GOT3 (cell line): Measurements from ENCODE around the gene USHBP1.

ENCODE experiments used
- DNase-seq: peaks from one replicate; lab custom pipeline; 2025; ENCODE audit warnings: mixed read lengths; lab: John Stamatoyannopoulos, UW

USHBP1 gene

DNA sequence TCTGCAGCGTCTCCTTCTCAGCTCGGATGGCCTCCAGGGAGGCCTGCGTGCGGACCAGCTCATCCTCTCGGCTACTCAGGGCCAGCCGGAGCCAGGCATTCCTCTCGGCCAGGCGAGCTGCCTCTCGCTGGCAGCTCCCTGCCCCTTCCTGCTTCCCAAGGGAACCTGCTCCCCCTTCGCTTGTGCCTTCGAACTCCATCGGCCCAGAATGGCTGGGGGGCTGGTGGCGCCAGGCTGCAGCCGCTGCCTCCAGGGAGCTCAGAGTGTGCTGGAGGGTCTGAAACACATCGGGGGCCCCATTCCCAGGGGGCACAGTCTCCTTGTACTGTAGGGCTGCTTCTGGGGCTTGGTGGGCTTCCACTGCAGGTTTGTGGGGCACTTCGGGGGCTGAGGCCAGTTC, 2.0 kb downstream of the USHBP1 start:
- DNase-seq, result no peak

DNA sequence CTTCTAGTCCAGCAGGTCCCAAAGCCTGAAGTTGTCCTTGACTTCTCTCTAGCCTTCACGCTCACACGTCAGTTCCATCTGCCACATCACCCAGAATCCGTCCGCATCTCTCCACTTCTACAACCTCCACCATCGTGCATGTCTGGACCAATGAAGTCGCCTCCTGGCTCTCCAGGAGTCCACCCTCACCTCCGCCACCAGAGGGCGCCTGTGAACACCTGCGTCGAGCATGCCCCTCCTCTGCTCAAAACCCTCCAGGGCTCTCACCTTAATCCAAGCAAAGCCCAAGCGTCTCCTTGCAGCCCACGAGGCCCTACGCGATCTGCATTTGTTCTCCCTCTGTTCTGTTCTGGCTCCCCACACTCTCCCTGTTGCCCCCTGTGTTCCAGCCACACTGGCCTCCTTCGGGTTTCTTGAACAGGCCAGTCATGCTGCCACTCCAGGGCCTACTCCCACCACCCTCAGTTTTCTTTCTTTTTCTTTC, 3.7 kb downstream of the USHBP1 start:
- peak; percentile 23 for DNase-seq

DNA sequence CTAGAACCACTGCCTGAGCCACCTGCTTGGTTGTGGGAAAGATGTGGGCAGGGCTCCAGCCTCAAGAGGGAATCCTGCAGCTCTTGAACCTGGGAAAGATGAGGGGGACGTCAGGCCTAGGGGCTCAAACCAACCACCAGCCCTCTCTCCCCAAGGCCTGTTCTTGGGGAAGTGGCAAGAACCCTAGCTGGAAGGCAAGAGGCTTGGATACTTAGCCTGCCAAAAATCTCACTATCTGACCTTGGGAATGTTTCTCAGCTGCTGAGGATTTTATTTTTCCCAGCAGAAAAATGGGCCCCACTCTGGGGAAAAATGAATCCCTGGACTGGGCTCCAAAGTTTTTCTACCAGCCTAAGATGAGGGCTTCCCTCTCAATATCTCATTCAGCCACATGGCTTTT, 4.6 kb downstream of the USHBP1 start:
- no peak for DNase-seq

DNA sequence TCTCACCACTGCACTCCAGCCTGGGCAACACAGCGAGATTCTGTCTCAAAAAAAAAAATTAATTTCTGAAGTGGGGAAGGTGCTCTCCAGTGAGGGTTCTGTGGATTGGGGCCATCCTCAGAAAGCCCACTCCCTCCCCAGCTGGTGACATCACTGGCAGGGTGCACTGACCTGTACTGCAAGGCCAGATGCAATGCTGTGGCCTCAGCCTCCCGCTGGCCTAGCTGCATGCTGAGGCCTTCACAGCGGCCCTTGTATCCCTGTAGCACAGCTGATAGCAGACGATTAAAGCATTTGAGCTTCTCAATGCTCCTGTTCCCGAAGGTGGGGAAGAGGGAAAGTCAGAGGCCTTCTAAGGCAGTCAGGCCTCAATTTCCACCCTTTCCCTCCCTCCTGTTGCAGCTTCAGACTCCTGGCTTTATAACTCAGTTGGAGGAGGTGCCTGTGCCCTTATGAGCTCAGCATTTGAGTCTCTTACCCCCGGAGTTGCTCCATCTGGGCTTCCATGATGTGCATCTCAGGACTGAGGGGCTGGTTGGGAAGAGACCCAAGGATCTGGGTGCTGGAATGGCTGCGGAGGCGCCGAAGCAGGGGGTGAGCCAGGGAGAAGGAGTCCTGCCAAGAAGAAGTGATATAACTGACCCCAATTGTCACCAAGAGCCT, 5.3 kb downstream of the USHBP1 start:
- no peak for DNase-seq

DNA sequence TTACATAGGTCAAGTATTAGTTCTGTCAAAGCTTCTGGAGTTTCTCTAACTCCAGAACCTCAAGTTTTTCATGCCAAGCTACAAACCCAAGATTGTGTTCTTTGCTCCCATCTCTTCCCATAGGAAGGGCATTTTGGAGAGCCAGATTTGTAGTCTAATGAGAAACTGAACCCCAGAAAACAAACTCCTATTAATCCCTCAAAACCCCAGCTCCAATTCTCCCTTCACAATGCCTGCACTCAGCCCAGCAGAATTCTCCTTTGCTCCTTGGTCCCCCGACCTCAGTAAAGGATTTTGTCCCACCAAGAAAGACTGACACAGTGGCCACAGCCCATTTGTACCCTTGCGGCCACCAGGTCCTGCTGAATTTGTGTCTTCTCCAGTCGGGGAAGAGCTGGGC, 8.4 kb downstream of the USHBP1 start:
- DNase-seq, result no peak

DNA sequence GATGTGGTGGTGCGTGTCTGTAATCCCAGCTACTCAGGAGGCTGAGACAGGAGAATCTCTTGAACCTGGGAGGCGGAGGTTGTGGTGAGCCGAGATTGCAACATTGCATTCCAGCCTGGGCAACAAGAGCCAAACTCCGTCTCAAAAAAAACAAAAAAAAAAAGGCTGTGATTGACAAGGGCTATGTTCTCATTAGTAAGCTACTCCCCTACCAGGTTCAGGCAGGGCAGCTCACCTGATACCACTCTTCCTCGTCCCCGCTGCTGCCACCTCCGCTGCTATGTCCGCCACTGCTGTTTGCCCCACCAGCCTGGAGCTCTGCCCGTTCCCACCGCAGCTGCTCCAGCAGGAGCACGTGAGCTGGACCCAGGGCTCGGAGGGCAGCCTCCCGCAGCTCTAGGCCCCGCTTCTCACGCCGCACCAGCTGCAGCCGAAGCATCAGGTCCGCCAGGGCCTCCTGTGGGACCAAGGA, 9.4 kb downstream of the USHBP1 start:
- DNase-seq, result no peak

DNA sequence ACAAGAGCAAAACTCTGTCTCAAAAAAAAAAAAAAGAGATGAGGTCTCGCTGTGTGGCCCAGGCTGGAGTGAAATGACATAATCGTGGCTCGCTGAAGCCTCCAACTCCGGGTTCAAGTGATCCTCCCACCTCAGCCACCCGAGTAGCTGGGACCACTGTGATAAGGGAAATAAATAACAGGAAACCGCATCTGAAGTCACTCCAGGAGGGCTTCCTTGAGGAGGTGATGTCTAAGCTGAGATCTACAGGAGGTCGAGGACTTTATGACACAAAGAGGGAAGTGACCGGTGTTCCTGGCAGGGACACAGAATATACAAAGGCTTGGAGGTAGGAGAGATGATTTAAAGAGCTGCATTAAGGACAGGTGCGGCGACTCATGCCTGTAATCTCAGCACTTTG, 9.9 kb downstream of the USHBP1 start:
- DNase-seq, result no peak

DNA sequence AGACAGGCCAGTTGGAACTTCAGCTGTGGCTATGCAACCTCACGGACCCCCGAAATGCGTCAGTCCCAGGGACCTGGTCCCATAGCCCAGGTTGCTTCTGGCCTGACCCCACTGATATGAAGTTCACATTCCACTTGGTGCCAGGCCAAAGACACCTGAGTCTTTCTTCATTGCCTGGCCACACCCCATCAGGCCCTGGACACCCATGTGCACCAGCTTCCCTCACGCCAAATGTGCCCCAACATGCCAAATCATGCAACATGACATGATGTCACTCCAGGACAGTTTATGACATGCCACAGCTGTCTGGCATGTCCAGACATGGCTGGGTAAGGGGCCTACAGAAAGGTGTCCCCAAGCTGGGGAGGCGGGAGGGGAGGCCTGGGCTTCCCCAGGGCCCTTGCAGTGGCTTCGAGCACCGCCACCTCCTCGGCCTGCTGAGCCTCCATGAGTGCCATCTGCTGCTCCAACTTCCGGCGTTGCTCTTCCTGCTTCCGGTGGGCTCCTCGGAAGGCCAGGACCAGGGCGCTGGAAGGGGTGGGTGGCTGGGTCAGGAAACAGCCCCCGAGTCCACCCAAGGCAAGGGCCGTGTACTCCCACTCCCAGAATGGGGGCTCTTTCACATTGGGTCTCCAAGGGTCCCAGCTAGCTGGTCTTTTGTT, 14.5 kb downstream of the USHBP1 start:
- no peak for DNase-seq

DNA sequence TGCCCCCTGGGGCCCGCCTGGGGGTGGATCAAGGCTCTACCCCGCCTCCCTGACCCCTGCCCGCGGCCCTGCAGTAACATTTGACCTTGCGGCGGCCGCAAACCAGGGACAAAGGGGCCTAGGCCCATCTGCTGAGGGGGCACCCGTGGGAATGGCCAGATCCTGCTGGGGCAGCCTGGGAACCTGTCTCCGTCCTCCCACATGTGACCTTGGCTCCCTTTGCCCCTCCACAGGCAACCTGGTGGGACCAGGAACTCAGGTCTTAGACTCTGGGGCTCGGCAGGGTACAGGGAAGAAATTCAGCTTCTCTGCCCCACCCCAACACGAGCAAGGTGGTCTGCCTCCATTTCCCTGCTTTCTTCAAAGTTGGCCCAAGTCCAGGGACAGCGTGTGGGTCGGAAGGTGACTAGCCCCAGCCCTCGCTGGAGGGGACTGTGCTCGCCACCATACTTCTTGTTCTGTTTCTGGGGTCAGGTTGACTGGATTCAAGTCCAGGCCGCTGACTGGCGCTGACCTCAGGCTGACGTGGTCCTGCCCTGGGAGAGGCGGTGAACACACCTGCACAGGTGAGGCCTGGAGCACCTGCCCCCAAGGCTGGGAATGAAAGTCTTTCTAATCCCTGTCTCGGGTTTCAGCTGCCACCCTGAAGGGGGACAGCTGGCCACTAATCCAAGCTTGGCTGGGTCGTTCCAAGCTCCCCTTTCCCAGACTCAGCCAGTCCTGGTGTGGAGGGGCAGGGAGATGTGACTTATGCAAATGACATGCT, 16.4 kb downstream of the USHBP1 start:
- no peak for DNase-seq

DNA sequence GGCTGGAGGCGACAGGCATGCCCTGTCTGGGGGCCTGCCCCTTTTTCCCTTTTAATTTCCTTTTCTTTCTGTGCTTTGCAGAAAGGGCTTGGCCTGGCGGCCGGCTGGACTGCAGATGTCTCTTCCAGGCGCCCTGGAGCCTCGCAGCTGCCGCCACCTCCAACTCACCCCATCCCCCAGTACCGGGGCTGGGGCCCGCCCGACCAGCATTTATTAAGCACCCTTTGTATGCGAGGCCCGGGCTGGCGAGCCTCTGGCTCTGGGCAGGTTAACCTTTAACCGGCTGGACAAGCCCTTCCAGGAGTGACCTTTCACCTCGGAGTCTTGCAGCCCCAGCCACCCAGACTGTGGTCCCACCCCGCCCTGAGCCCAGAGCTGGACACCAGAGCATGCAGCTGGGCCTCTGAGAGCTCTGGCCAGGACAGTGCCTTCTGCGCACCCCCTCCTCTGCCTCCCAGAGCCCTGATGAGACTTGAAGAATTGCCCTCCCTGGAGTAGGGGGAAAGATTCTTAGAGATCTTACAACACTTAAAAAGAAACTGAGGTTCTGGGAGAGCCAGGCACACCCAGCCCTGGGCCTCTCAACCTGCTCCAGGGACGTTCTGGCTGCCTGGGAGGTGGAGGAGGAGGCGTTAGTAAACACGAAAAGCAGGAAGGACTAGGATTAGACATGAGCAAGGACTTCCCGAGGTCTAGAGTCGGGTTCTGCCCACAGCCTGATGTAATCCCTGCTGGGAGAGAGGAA, 17.7 kb downstream of the USHBP1 start:
- no peak for DNase-seq

DNA sequence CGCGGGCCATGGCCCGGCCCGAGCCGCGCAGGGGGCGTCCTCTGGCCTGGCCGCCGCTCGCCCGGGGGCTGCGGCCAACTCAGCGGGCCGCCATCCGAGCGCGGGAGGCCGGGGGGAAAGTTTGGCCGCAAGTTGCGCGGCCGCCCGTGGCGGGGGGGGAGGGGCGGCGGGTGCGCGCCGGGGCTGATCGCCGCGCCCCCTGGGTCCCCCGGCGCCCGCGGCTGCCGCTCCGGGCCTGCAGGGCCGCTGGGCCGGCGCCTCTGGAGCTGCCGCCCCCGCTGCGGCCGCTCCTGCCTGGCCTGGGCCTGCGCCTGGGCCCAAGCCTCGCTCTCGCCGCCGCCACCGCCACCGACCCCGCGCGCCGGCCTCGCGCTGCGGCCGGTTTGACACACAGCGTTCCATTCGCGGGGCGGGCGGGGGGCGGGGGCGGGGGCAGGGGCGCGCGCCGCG, 19.0 kb downstream of the USHBP1 start, which contains the start of gene NR2F6:
Gene NR2F6 (minus strand): TSS at position 385 of the 450 bp plus-strand sequence. CDS start 699 bp downstream, outside the sequence.
- DNase-seq, result no peak

DNA sequence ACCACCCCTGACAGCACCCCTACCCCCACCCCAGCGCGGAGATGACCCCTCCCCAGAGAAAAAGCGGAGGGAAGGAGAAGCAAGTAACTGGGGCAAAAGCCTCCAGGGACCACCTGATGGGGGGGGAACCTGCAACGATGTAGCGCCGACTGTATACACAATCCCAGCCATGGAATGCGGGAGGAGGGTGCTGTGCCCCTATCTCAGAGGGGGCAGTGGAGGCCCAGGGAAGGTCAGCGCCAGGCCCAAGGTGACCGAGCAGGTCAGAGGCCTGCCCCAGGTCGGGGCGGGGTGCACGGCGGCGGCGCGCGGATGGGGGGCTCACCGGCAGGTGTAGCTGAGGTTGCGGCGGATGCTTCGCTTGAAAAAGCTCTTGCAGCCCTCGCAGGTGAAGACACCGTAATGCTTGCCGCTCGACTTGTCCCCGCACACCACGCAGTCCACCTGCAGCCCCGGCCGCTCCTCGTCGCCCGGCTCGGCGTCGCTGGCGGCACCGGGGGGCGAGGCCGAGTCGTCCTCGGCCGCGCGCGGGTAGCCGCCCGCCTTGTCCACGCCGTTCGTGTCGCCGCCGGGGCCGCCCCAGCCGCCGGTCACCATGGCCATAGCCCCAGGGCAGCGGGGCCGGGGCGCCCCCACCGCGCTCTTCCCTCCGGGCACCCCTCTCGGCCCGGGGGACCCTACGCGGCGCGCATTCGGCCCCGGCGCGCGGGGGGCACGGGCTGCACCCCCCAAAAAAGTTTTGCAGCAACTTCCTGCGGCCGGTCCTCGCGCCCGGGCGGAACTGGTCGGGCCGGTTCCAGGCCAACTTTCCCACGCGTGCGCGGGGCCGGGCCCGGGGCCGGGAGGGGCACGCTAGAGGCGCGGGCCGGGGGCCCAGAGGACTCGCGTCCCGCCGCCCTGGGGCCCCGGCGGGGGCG, 19.7 kb downstream of the USHBP1 start:
- DNase-seq, result no peak

DNA sequence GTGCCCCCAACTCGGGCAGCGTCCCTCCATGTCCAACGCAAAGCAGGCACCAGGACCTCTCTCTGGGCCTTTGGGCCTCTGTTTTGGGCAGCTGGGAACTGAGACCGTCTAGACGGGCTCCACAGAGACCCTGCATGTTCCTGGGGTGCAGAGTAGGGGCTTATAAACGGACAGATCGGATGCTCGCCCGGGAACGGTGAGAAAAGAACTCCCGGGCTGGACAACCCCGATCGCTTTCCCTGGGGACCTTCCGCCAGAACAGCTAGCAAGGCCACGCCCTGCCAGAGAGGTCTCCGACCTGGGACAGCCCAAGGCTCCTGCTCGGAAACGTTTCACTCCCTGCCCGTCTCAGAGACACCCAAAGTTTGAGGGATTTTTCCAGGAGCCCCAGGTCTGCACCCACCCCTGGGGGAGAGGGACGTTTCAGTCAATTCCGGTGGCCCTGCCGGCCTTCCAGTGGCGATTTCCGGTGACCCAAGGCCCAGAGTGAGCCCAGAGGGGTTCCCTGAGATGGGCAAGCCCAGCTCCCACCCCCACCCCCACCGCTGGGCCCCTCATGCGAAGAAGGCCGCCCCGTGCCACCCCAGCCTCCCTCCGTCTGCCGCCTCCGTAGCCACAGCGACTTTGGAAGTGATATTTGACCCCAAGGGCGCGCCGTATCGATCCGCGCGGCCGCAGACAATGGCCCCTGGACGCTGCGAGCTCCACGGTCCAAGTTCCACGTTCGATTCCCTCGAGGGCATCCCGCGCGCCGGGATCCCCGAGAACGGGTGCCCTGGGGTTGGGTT, 20.5 kb downstream of the USHBP1 start:
- no peak for DNase-seq

DNA sequence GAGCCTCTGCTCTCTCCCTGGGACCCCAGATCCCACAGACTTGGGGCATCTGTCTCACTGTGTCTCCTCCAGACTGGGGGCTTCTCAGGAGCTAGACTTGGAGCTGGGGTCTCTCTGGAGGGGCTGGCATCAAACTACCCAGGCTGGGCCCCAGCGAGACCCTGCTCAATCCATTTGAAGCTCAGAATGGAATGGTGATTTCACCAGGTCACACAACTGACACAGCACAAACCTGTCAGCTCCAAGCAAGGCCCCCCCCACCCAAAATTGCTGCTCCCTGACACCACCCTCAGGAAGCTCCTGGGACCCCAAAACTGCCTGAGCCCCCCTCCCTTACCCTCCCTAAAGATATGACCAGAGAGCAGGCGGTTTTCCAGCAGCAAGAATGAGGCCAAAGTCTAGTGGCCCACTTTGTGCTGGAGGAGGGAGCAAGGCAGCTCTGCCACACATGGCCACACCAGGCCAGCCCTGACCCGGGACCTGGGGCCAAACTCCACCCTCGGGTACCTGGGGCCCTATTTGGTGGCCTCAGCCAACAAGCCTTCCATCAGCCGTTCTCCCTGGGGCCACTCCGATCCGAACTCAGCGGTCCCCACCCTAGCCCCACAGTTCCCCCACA, 21.2 kb downstream of the USHBP1 start:
- no peak for DNase-seq

DNA sequence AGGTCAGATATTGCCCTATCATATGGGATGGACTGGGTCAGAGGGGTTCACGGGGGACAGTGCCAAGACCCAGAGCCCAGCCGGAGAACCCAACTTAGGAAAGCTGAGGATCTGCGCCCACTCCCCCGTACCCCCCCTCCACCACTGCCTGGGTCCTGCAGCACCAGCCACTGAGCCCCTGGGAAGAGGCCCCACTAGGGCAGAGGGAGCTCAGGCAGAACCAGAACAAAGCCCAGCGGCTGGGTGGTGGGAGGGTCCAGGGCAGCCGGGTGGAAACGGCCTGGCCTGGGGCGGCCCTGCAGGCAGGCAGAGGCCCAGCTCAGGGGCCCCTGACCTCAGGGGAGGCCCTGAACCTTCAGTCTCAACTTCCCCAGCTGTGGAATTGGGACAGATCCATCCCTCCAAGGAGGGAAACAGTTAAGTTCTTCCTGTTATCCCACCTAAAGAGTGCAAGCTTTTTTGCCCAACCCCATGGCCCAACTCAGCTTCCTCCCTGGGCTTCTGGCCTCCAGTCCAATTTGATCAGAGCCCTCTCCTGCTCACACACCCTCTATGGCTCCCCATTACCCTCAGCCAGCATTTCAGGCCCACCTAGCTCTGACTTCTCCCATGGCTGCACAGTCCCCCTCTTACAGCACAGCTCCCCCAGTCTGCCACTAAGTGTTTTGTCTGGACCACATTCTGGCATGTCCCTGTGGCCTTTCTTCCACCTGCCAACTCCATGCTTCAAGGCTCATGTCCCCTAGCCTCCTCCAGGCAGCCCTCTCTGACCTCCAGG, 21.9 kb downstream of the USHBP1 start:
- no peak for DNase-seq

DNA sequence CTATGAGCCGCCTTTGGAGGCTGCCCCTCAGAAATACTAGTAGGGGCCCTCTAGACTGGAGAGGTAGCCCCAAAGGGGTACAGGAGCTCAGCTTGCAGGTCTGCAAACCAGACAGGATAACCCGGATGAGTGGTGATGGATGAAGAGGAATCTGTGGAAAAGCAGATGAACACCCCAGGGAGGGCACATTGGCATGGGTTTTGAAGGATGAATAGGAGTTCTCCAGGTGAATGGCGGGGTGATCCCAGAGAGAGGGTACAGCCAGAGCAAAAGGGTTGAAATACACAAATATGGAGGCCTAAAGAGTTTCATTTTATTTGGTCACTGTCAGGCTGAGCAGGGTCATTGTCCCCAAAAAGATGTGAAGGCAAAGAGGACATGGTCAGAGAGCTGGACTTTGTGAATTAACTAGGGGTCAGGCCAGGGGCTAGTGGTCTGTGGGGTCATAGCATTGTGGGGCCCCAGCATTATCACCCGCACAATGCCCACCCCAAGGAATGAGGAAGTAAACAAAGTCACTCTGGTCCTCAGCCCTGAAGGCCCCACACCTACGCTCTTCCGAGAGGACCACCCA, 23.6 kb downstream of the USHBP1 start:
- no peak for DNase-seq

DNA sequence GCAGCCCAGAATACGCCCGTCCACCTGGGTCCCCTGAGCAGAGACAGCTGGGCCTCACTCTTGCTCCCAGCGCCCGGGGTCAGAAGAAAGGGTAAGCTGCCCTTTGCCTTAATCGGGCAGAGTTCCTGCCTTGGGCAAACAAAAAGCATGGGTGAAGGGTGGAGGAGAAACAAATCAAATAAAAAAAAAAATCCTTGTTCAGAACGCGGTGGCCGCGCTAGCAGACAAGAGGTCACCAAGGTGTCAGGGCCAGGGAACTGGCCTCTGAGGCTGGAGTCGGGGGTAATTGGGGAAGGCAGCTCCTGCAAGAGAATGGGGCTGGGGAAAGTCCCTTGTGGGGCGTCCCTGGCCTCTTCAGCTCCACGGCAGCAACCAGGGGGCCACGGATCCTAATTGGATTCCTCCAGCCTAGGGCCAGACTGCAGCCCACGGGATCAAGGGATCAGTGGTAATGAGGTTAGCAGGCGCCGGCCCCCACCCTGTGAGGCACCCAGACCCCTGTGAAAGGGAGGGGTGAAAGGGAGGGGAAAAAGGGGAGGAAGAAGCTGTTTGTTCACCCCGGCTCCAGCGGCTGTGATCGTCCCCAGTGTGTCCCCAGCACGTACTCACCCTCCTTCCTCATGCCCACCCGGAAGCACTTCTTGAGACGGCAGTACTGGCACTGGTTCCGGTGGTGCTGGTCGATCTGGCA, 24.3 kb downstream of the USHBP1 start:
- DNase-seq, result no peak
